NCI-H510A (cell line): ENCODE measurements around the gene ZNF606.

Experiments used
- DNase-seq: peaks from one replicate; lab custom pipeline; 2025; lab: John Stamatoyannopoulos, UW

ZNF606 gene

DNA sequence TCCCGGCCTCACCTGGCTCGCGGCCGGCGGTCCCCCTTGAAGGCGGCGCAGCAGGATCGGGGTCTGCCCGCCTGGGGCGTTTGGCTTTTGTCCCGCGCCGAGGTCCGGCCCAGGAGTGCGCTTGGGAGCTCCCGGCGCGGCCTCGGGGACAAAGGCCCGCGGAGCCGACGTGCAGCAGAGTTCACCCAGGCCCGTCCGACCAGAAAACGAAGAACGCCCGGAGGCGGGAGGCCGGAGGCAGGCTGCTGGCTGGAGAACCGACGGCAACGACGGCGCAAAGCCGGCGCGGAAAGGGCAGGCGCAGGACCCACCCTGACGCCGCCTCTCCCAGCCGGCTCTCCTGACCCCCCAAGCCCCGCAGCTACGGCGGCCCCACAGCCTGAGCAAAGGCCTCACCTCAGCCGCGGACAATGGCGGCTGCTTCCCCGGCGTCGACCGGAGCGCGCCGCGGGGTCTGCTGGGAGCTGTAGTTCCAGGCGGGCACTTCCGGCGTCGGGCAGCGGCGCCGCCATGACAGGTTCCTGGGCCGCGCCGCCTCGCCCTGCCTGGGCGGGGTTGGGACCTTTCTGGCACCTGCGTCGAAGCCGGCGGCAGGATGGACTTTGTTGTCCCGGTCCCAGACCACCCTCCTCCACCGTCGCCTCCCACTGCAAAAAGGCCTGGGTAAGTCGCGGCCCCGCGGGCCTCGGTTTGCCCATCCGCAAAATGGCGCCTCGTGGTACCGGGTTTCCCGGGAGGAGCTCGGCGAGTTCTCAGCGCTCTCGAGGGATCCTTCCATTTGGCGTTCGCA is at the start of gene ZNF606:
ZNF606 (minus strand) TSS at position 437 of the 790 bp plus-strand sequence. CDS start 1,501 bp downstream, outside the sequence.
- DNase-seq, result peak; percentile 67

DNA sequence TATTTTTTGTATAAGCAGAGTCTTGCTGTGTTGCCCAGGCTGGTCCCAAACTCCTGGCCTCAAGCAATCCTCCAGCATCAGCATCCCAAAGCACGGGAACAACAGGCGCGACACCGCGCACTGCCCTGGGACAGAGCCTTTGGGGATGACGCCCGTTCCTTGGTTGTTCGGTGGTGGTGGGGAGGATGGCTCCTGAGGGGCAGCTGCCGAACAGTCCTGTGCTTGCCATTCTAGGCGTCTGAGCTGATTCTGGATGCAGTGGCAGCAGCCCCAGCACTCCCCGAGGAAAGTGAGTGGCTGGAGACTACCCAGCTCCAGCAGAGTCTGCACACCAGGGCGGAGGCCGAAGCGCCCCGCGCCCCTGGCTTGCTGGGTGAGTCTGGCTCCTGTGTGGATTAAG is 49.6 kb upstream of the ZNF606 start:
- DNase-seq, result no peak

DNA sequence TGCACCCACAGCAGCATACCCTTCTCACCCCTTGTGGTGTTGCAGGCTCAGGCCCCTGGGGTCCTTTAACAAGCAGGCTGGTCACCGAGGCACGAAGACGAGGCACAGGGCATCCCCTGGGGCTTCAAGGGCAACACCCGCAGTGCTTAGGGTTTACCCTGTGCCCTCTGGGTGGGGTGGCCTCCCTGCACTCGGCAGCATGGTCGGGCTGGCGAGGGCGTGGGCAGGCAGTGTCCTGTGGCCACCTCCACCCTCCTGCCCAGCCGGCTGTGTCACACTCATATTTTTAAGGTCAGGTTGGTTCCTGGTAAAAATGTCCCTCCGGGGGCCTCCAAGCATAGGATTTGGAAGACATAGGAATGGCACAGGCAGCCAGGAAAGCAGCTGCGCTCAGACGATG is 45.1 kb upstream of the ZNF606 start:
- no peak for DNase-seq

DNA sequence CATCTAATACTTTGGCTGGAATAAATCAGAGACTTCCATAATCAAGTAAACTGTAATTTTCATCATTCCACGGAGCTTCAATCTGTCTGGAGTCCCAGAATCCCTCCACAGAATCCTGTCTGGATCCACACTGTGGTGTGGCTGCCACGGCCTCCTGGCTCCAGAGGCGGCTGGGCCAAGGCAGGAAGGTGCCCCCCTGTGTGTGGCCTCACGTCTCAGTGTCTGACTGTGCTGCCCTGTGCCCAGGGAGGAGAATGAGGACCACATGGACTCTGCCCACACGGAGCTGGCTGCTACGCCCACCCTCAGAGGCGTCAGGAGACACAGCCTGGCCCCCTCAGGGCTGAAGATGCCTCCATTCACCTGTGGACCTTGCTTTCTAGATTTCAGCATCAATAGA is 44.2 kb upstream of the ZNF606 start:
- no peak for DNase-seq

DNA sequence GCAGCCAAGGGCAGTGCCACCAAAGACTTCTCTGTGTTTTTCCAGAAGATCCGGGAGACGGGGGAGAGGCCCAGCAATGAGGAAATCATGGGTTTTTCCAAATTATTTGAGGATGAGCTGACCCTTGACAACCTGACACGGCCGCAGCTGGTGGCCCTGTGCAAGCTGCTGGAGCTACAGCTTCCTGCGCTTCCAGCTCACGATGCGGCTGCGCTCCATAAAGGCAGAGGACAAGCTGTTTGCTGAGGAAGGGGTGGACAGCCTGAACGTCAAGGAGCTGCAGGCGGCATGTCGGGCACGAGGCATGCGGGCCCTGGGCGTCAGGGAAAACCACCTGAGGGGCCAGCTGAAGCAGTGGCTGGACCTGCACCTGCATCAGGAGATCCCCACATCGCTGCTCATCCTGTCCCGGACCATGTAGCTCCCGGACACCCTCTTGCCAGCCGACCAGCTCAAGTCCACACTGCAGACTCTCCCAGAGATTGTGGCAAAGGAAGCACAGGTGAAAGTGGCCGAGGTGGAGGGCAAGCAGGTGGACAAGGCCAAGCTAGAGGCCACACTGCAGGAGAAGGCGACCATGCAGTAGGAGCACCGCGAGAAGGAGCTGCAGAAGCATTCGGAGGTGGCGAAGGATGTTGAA is 42.9 kb upstream of the ZNF606 start:
- no peak for DNase-seq

DNA sequence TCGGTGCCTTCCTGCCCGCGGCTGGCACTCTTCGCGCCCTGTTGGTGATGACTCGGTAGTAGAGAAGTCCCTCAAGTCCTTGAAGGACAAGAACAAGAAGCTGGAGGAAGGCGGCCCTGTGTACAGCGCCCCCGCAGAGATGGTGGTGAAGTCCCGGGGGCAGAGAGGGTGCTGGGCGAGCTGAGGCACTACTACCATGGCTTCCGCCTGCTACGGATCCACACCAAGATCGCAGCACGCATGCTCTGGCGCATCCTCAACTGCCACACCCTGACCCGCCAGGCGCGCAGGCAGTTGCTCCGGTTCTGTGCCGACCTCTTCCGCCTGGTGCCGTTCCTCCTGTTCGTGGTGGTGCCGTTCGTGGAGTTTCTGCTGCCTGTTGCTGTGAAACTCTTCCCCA is 42.3 kb upstream of the ZNF606 start:
- no peak for DNase-seq

DNA sequence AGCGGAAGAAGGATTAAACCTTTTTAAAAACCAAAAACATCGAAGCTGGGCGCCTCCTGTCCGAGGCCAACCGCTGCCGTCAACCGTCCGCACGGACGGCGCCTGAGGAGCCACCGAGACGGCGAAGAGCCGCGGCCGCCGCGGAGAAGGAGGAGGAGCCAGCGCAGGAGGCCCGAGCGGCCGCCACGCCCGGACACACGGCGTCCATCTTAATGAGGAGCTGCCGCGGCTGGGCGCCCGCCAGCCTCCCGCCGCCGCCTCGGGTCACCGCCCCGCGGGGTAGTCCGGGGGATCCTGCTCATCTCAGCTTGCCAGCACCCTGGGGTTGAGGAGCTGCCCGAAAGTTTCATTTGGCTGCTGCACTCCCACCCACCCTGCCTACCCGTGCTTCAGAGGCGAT is 41.8 kb upstream of the ZNF606 start:
- DNase-seq, result no peak

DNA sequence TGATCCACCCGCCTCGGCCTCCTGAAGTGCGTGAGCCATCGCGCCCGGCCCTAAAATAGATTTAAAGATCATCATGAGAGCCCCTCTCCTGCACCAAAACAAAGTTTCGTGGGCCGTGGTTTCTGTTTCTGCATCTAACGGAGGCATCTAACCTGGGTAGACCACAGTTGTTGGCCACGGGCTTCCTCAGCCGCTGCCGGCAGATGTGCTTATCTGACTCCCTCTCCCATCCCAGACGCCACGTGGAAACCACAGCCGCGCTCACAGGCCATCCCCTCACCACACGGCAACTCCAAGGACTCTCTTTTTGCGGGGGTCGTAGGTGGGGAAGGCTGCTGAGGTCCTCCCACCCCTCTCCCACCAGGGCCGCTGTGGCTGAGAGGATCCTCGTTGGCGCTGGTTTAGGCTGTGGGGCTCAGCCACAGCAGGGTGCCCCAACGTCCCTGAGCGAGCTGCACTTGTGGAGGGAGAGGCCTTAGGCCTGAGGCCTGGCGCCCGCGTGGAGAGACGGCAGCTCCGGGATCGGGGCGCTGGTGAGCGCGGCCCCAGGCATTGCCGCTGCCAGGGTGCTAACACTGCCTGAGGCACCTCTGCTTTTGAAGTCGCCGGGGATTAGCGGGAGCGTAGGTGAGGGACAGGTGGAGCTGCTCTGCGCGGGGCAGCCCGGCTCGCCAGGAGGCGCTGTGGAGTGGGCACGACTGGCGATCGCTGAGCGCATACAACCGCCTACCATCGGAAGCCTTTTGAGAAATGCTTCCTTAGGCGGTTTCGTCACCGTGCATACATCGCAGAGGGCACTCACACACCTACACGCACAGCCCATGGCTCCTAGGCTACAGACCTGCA is 40.1 kb upstream of the ZNF606 start:
- no peak for DNase-seq

DNA sequence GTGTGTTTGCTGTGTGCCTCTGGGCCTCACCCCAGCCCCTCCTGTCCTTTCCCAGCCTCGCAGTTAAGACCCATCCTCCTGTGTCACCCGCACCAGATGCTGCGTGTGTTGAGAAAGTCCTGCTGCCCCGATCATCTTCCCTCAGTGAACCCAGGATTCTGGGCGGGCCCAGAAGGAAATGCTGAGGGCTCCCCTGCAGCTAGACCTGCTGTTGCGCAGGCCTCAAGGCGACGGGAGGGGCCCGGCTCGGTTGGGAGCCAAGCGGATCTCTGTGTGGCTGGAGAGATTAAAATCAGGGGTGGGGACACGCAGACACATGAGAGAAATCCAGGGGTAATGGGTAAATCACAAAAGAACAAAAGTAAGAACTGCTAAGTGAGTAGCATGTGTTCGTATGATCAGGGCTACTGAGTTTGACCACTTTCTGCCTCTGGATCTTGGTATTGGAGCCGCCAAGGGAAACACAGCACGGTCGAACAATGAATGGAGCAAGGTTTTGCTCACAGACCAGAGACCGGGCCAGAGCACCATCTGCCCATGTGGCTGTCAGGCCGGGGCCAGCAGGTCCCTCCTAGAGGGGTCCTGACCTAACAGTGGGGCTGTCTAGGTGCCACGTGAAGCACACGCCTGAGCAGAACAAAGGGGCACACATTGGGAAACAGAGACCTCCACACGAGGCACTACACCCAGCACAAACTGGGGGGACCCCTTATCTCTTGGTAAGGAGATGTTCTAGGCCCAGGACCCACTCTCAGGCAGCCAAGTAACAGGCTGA is 38.3 kb upstream of the ZNF606 start:
- DNase-seq, result no peak

DNA sequence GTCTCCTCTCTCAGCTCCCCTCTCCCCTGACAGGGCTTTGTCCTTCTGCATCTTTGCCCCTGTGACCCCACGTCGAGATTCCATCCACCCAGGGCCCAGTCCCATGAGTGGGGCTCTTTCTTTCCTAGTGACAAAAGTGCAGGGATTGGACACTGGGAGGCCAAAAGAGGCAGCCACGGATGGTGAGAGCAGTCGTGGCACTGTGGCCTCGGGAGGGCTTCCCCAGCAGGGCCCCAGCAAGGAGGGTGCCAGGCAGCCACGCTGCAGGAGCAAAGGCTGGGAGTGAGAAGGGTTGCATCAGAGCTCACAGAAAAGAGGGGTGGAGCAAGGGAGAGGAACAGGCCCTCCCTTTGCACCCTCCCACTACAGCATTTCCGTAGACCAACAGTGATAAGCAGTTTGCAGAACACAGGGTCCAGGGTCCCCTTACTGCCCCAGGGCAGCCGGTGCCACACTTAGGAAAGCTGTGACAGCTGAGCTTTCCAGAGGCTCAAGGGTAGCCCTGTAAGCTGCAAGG is 36.1 kb upstream of the ZNF606 start:
- DNase-seq, result no peak

DNA sequence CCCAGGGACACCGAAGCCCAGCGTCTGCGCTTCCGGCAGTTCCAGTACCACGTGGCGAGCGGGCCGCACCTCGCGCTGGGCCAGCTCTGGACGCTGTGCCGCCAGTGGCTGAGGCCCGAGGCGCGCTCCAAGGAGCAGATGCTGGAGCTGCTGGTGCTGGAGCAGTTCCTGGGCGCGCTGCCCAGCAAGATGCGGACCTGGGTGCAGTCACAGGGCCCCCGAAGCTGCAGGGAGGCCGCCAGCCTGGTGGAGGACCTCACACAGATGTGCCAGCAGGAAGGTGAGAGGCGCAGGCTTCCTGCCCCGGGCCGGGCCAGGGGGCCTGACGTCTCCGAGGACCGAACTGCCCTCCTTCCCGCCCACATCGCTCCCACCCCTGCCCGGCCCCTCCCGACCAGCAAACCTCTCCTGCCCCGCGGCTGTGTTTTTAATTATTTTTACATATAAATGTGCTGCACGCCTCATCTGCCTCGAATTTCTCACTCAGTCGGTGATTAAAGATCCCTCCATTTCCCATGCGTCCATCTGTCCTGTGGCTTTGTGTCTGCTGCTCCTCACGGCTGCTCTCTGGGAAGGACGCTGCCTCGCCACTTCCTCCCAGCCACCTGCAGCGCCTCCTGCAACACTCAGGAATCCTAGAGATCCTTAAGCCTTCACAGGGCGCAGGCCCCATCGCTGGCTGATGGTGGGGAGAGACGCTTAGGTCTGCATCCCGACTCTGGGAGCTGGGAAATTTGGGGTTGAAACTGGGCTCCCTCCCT is 35.5 kb upstream of the ZNF606 start:
- DNase-seq, result no peak

DNA sequence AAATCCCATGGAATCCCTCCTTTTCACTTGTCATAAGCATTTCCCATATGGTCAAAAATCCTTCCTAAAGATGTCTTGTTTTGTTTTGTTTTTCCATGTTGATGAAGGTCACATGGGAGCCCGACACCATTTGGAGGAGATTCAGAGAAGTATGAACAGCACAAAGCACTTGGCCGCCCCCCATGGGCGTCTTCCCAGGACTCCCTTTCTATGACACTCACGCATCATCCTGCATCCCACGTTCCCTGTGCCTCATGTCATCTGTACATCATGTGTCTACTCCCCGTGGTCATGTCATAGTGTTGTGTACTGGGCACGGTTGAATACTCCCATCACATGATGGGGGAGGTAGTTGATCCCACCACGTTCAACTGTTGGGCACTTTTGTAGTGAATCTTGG is 33.2 kb upstream of the ZNF606 start:
- DNase-seq, result no peak

DNA sequence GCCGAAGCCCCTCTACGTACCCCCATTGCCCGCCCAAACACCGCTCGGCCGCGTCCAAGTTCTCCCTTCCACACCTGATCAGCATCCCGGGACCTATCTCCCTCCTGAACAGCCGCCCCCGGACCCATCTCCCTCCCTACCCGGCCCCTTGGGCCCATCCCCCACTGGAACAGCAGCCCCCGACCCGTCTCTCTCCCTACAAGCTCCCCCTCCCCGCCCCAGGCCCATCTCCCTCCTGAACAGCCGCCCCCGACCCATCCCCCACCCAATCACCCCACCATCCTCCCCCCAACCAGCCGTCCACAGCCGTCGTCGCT is 31.8 kb upstream of the ZNF606 start:
- no peak for DNase-seq

DNA sequence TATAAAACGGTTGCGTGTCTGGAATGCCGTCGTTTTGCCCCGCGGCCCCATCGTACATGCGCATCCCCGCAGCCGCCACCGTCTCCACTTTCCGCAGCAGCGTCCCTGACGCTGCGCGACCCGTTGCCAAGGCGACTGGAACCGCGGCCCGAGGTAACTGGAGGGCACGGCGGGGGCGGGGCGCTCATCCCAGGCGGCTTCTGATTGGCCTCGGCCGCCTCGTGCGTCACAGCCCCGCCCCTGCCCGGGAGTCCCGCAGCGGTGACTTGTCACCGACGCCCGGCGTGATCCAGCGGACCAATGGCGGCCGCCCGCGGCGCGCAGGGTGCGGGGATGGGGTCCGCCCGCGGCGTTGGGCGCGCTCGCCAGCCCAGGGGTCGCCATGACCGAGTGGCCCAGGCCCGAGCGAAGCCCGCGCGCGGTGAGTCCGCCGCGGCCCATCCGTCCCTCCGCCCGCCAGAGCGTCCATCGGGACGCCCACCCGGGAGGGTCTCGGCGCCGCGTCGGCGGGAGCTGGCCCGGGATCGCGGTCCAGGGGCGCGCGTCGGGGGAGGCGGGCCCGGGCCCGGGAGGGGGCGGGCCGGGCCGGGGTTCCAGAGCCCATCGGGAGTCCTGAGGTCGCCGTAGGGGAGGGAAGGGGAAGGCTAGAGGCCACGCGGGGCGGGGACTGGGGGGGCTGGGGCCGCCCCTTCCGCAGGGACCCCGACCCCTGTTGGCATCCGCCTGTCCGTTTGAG is 31.3 kb upstream of the ZNF606 start, which contains the start of gene ZSCAN1:
ZSCAN1 (plus strand) TSS at position 285 of the 736 bp plus-strand sequence. CDS start 3,812 bp downstream, outside the sequence.
- no peak for DNase-seq

DNA sequence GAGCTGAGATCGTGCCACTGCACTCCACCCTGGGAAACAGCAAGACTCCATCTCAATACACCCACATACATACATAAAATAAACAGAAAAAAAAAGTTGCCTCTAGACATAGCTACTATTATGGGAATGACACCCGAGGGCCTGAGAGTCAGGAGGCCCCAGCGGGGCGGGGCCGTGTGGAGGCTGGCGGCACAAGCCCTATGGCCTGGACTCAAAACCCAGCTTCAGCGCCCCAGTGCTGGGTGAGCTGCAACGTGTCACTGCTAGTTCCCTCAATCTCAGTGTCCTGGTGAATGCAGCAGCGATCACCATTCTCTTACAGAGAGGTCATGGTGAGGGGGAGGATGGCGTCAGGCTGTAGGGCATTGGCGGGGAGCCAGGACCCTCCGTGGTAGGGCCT is 22.0 kb upstream of the ZNF606 start:
- no peak for DNase-seq

DNA sequence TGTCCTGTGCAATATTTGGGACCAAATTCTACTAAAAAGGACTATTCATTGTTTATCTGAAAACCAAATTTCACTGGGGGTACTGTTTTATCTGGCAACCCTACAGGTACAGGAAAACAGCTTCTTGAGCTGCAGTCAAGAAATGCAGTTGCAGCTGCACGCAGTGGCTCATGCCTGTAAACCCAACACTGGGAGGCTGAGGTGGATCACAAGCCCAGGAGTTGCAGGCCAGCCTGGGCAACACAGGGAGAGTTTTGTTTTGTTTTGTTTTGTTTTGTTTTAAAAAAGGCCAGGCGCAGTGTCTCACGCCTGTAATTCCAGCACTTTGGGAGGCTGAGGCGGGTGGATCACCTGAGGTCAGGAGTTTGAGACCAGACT is 19.7 kb upstream of the ZNF606 start:
- no peak for DNase-seq

DNA sequence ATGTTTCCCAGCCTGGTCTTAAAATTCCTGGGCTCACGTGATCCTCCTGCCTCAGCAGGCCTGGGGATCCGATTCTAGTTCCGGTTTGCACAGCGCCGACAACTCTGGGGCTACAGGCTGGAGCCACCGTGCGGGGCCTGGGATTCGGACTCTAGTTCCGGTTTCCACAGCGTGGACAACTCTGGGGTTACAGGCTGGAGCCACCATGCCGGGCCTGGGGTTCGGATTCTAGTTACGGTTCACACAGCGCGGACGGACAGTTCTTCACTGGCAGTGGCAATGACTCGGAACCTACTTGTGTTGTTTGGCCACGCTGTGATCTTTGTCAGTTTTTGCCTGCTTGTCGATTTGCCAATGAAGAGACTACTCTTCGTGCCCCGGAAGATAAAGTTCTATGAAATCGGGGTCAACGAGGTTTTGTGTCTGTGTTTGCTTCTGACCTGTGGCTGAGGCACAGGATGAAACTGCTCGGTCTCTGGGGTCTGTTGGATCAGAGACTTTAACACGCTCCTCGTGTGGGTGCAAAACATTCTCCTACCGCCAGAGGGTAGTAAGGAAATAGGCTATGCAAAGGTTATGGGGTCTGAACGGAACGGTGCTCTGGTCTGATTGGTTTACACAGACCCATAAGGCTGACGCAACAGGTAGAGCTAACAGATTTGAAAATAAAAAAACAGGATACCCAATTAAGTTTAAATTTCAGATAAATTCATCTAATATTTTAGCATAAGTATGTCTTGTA is 19.1 kb upstream of the ZNF606 start:
- DNase-seq, result no peak

DNA sequence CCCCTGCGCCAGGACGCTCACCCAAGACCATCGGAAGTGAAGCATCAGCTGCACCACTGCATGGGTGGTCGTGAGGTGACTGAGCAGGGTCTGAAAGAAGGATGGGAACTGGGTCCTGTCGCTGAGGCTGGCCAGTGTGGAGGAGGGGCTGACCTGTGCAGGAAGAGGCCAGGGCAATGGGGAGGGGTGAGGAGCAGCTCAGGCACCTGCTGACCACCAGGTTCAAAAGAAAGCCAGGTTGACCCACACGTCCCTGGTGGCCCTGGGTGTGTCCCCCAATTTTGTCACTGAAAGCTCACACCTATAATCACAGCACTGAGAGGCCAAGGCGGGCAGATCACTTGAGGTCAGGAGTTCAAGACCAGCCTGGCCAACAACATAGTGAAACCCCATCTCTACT is 17.5 kb upstream of the ZNF606 start:
- DNase-seq, result no peak

DNA sequence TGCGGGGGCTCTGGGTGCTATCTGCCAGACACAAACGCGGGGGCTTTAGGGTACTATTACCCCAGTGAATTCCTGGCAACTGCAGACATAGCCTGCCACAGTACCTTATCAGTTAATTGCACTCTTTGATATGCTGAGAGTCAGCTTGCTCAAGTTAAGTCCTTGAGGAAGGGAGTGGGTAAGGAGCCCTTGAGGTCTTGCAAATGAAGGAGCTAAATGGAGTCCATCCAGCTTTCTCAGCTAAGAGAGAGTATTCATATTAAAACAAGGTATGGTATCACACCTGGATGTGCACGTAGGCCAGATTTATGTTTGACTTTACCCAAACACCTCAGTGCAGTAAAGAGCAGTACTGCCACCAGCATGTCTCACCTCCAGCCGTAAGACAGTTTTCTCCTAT is 11.5 kb upstream of the ZNF606 start:
- no peak for DNase-seq

DNA sequence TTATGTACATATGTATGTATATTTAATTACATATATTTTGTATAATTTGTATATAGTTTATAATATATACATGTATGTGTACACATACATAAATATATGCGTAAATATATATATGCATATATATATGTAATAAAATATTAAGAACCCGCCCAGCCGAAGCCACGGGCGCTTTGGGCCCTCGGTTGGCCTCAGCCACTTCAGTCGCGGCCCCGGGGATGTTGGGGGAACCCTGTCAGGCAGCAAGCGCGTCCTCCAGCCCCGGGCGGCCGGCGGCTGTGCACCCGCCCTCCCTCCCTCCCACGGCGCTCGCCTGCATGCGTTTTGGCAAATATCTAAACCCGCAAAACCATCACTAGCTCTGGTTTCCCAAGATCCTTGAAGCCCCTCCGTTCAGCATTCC is 7.9 kb upstream of the ZNF606 start:
- DNase-seq, result no peak
